IPS DF 4.7 (cell line): ENCODE measurements around the gene TNFRSF12A.

Experiments used
- DNase-seq: peaks from one replicate; pipeline ENCODE4 v3.0.0-alpha.2; 2013; ENCODE audit warnings: low spot score; ENCODE audit errors: extremely low read depth

The TNFRSF12A gene

DNA sequence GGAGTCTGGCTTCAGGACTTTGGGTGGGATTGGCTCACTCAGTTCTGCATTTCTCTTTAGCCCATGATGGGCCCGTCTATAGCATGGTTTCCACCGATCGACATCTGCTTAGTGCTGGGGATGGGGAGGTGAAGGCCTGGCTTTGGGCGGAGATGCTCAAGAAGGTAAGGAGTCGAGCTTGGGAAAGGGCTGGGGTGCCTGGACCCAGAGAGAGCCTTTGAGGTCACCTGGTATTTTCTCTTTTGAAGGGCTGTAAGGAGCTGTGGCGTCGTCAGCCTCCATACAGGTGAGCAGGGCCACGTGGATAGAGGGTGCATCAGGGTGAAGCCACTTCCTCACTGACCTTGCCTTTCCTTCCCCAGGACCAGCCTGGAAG, 5.8 kb downstream of the TNFRSF12A start:
- DNase-seq = no peak

DNA sequence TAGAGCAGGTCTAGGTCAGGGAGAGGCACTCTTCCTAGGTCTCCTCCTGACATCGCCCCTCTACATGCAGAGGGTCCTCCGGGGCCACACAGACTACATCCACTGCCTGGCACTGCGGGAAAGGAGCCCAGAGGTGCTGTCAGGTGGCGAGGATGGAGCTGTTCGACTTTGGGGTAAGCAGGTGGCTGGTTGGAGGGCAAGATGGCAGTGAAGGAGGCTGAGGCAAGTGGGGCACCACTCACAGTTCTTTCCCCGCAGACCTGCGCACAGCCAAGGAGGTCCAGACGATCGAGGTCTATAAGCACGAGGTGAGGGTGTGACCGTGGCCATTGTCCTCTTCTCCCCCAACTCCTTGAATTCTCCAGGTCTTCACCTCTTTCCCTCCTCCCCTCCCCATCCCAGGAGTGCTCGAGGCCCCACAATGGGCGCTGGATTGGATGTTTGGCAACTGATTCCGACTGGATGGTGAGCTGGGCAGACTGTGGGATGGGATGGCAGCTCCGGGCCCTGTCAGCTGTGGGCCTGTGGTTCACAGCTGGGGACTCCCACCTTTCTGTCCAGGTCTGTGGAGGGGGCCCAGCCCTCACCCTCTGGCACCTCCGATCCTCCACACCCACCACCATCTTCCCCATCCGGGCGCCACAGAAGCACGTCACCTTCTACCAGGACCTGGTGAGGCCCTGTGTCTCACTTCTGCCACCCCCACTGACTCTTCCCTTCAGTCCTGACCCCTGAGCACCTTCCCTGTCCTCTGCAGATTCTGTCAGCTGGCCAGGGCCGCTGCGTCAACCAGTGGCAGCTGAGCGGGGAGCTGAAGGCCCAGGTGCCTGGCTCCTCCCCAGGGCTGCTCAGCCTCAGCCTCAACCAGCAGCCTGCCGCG, 6.7 kb downstream of the TNFRSF12A start:
- no peak for DNase-seq

DNA sequence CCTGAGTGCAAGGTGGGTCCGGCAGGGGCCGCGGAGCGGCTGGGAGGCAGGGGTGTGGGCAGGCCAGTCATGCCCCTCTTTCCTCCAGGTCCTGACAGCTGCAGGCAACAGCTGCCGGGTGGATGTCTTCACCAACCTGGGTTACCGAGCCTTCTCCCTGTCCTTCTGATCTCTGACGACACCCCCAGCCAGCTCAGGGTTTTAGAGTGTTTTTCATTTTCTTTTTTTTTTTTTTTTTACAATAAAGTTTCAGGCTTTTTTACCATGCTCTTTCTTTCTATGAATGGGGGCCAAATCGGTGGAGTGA, 7.3 kb downstream of the TNFRSF12A start:
- DNase-seq = no peak

DNA sequence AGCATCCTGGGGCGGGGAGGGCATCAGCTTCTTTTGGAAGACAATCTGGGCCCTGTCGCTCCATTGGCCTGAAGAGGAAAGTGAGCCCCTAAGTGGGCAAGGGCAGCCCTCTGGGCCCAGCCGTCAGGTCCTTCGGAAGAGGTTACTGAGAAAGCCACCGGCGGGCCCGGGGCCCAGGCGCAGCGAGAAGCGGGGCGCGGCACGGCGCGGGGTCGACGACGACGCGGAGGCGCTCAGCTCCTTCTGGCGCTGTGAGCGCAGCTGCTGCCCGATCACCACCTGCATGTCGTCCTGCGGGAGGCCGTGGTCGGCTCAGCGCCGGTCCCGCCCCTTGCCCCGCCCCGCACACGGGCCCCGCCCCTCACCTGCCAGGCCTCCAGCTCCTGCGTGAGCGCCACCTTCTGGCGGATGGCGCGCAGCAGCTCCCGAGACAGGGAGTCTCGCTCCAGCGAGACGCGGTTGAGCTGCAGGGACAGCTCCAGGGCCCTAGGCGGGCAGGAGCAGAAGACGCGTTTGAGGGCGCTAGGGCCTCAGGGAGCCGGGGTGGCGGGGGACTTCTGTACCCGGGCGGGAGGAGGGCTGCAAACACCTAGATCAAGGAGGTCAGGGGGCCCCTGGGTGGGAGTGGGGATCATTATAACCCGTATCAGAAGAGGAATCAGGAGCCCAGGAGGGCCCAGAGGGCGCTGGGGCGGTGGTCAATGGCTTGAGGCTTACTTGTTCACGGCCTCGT, 8.0 kb downstream of the TNFRSF12A start:
- DNase-seq = no peak

DNA sequence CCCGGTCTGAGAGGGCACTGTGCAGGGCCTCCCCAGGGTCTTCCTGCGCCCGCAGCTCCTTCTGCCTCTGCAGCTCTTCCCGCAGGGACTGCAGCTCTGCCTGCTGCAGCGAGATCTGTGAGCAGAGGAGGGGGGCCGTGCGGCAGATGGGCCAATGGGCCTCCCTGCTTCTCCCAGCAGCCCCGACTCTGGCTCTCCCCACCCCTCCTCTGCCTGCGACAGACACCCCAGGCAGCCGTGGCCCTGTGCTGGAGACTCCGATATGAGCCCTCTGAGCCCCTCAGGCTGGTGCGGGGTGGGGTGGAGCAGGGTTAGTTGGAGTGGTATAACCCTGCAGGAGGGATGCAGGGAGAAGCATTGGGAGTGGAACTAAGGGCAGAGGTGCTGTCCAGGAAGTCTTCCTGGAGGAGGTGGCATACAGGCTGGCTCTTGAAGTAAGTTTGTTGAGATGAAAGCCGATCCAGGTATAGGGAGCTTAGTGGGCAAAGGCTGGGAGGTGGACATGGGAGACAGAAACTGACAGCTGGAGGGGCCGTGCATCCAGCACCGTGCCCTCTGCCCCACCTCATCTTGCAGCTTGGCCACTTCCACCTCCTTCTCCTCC, 8.7 kb downstream of the TNFRSF12A start:
- DNase-seq = no peak

DNA sequence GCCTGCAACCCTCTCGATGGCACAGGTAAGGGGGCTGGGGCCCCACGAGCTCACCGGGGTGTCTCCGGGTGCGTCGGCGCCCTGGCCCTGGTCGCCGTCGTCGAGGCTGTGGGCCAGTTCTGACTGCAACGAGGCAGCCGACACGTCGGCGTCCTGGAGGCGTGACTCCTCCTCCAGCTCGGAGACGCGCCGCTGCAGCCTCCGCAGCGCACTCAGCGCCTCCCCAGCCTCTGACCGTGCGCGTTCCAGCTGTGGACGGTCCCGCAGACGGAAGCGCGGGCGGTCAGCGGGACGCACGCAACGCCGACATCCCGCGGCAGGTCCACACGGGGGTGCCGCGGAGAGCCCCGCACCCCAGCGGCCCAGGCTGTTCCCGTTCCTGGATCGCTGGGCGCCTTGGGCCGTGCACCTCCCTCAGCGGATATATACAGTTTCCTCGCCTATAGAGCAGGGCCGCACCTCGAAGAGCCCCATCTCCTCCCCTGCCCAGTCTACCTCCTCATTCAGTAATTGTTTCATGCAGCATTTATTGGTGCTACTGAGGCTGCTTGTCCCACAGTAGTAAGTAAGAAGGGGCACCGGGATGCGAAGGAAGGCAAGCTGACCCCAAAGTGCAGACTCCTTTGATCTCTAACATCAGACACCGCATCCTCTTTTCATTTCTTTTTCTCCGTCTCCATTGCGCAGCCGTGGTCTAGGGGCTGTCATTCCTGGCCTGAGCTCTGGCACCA, 9.5 kb downstream of the TNFRSF12A start:
- no peak for DNase-seq

DNA sequence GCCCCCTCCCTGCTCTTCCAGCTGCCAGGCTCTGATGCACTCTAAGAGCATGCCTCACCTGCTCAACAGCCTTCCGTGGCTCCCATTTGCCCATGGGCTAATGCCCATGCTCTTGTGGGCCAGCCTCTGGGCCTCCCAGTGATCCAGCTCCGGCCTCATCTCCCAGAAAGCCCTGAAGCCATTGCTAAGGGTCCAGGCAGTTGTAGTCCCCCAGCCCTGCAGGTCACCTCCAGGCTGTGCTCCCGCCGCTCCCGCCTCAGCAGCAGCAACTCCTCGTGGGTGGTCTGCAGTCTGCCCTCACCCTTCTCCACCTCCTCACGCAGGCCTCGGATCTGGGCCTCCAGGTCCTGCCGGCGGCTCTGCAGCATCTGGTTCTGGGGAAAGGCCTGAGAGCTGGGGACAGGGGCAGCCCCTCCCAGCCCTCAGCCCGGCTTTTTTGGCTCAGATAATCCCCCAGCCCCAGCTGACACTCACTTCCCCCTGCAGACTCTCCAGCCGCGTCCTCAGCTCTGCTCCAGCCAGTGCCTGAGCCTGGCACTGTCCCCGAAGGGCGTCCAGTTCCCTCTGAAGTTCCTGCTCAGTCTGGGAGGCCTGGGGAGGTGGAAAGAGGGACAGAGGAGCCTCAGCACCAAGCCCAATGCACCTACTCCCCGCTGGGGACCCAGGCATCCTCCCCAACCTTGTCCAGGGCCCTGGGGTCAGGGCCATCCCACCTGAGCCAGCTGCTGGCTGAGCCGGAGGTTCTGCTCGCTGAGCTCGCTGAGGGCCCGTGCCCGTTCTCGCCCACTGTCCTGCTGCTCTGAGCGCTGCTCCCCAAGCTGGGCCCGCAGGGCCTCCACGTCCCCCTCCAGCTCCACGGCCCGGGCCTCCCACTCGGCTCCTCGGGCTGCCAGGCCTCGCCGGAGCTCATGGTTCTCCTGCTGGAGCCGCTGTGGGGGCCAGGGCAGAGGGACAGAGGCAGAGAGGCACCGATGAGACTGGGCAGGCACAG, 10.3 kb downstream of the TNFRSF12A start:
- no peak for DNase-seq

DNA sequence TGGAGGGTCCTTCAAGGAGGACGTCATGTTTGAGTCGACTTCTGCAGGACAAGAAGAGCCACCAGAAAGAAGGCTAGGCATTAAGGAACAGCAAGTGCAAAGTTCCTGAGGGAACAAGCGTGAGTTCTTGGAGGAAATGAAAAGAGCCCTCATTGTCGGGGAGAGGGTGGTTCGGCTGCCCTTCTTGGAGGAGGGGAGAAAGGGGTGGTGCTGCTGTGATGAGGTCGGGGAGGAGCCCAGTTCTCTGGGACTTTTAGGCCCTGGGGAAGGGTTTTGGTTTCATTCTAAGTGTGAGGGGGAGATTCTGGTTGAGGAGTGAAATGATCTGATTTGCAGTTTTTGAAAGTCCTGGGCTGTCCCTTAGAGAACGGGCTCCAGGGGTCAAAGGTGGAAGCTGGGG, 12.5 kb downstream of the TNFRSF12A start:
- DNase-seq = no peak

DNA sequence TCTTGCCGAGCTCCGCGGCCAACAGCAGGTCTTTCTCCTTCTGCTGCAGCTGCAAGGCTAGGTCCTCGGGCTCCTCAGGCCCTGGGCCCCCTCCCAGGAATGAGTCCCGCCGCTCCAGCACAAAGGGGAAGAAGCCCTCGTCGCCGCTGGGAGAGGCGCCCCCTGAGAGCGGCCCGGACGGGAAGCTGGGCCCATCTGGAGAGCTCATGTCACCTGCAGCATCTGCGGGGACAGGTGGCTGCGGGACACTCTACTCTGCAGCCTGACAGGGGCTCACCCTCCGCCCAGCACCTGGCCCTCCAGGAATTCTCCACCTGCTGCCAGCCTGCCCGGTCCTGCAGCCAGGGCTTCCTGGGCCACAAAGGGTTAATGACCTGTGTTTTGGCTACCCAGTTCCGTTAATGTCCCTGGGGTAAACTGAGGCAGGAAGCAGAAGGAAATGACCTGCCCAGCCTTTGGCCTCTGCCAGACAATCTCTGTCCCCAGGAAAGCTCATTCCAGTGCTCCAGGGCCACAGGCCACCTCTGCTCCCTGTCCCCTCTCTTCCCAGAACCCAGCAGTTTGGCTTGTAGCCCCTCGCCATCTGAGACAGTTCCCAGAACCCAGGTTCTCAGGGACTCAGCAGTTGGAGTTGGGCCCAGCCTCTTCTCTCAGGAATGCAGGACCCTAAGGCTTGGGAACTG, 15.3 kb downstream of the TNFRSF12A start:
- DNase-seq = no peak

DNA sequence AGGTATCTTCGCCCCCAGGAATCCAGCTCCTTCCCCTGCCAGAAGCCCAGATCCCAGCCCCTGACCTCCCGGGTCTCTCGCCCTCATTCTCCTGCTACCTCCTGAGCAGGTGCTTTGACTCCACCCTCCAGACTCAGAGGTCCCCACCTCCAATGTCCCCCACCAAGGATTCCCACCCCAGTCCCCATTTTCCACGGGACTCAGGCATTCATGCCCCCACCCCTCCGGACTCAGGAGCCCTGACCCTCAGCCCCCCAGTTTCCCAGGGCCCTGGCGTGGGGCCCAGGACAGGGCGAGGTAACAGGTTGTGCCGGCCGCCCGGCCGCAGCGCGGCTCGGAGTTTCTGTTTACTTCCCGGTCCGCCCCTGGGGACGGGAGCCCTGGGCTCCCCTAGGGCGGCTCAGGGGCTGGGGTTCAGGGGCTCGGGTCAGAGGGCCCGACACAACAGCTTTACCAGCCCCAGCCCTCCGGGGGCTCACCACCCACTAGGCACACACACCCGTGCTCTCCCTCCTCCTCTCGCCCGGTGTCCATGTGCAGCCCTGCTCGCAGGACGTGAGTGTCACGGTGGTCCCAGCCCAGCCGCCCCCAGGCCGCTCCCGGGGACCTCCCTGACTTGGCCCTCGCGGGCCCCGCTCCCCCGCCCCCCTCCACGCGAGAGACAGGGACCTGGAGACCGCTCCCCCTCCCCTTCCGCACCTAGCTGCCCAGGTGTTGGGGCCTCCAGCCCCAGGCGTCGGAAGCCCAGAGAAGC, 16.0 kb downstream of the TNFRSF12A start:
- no peak for DNase-seq

DNA sequence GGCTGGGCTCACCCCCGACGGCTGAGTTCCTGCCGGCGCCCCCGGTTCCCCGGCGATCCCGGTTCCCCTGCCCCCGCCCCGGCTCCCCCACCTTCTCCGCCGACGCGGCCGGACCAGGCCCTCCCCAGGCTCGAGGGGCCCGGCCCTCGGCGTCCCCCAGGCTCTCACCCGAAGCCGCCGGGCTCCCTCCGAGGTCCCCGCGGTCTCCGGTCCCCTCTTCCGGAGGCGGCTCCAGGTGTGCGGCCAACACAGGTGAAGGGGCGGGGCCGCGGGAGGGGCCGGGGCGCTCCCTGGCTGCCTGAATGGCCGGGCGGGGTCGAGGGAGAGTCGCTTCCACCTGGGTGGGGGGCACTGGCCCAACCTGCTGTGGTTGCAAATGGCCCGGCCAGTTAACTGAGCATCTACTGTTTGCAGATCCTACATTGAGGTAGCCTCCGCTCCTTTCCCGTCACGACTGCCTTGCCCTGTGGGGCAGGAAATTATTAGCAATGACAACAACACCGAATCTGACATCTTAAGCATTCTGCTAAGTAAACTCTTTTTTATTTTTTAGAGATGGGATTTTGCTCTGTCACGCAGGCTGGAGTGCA, 16.7 kb downstream of the TNFRSF12A start, which contains the start of gene BICDL2:
BICDL2 (minus strand) TSS at position 219 of the 590 bp plus-strand sequence. CDS start 1,448 bp downstream, outside the sequence.
- DNase-seq = no peak

DNA sequence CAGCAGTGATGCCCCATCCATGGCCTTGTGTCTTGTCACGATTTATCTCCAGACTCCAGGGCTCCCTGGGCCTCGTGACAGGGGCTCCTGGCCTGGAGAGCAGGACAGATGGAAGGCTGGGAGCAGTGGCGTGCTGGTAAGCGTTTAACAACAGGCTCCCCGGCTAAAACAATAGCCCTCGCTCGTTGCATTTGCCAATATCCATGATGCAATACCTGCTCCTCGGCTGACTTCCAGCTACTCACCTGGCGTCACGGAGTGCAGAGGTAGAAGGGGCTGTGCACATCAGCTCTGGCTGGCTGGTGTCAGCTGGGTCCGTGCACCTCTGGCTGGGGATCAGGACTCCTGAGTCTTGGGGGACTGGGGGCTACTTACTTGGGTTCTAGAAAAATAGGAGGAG, 18.1 kb downstream of the TNFRSF12A start:
- no peak for DNase-seq

DNA sequence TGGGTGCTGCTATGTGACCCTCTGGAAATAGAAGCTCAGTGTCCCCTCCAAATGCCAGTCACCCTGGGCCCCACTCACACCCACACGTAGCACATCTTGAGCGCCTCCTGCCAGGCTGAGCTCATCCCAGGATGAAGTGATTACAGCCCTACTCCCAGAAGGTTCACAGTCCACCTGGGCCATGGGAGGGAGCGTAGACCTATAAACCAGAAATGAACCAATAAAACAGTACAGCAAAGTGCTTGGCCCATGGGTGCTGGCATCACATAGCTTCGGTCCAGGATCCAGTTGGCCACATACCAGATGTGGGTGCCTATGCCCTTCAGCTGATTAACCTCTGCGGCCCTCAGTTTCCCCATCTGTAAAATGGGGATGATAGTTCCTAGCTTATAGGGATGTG, 18.7 kb downstream of the TNFRSF12A start:
- no peak for DNase-seq

DNA sequence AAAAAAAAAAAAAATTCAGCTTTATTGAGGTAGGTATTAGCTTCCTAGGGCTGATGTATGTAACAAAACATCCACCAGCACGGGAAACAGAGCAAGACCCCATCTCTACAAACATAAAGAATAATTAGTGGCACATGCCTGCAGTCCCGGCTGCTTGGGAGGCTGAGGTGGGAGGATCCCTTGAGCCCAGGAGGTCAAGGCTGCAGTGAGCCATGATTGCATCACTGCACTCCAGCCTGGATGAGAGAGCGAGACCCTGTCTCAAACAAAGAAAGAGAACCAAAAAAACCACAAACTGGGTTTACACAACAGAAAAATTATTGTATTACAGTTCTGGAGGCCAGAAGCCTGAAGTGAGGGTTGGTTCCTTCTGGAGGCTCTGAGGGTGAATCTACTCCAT, 22.2 kb downstream of the TNFRSF12A start:
- DNase-seq = no peak

DNA sequence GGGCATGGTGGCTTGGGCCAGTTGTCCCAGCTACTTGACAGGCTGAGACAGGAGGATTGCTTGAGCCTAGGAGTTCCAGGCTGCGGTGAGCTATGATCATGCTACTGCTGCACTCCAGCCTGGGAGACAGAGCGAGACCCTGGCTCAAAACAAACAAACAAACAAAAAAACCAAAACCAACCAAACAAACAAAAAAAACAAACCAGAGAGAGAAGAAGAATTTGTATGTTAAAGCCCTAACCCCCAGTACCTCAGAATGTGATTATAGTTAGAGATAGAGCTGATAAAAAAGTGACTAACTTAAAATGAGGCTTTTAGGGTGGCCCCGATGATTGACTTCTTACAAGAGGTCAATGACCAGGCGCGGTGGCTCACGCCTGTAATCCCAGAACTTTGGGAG, 24.5 kb downstream of the TNFRSF12A start:
- no peak for DNase-seq

DNA sequence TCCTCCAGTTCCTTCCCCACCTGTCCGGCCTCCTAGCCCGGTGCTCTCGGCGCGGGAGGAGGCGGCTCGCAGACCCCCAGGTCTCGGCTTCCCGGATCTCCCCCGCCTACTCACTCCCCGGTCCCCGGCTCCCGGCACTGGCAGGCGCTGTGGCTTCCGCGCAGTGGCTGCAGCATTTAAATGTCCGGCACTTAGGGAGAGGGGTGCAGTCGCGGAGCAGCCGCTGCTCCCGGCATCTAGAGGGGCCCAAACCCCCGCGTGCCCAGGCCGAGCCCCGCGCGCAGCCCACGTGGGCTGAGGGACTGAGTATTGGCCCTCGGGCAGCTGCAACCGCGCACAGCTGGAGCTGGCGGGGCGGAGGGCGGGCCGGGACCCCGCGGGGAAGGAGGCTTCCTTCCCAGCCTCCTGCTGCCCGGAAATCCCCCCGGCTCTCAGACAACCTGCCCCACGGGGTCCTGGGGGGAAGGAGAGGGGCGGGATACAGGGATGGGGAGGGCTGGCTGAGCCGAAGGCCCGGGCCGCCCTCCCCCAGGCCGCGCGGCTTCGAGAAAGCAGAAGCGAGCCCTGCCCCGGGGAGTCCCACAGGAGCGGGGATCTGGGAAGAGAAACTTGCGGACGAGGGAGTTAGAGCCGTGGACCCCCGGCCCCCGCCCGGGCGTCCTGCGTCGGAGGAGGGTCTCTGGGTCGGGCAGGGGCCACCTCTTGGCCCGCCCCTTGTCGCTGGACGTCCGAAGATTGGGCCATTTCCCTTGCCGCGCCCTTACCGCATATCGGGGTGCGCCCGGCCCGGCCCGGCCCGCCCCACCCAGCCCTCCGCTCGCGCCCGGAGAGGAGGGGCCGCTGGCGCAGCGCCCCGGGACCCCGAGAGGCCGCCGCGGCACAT, 25.8 kb downstream of the TNFRSF12A start, which contains the start of gene MMP25:
MMP25 (plus strand) TSS at position 804 of the 883 bp plus-strand sequence. CDS start 357 bp downstream, outside the sequence.
- DNase-seq = no peak

DNA sequence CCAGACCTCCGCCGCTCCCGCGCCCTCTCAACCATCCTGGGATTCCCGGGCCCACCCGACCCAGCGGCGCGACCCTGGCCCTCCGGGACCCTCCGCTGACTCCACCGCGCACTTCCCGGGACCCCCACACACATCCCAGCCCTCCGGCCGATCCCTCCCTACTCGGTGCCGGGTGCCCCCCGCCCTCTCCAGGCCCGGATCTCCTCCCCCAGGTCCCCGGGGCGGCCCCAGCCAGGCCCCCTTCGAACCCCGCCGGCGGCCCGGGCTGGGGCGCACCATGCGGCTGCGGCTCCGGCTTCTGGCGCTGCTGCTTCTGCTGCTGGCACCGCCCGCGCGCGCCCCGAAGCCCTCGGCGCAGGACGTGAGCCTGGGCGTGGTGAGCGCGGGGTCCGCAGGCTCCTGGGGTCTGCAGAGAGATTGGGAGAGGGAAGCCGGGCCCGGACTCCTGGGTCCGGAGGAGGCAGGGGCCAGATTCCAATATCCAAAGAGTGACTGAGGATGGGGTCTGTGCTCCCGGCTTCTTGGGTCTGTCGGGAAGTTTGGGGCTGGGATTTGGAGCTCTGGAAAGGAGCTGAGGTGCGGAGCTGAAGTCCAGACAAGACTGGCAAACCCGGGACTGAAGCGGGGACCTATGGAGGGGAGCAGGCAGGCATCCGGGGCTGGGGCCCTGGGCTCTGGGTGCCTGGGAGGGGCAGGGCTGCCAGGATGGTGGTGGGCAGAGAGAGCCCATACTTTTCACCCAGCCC, 26.6 kb downstream of the TNFRSF12A start:
- no peak for DNase-seq
